NCI-H69 (cell line): ENCODE data around the gene ACBD4.
A peak's percentile ranks its signal among the peaks of the same experiment; 100 is the strongest.
"Not testable (repeated sequence)": the region's sequence is repeated elsewhere in the genome, so short reads cannot be mapped to it uniquely, and the experiment has no call there.

Experiments
- DNase-seq: peaks from one replicate; lab custom pipeline; 2025; lab: John Stamatoyannopoulos, UW

Gene ACBD4

GRCh38 chr17:45119964-45120363, 15.5 kb upstream of the ACBD4 start:
- no peak for DNase-seq

GRCh38 chr17:45120558-45120957, 14.9 kb upstream of the ACBD4 start:
- DNase-seq: no peak

GRCh38 chr17:45121055-45121454, 14.4 kb upstream of the ACBD4 start:
- no peak for DNase-seq

GRCh38 chr17:45123076-45123770, 12.3 kb upstream of the ACBD4 start:
- no peak for DNase-seq

- DNase-seq: peak; percentile 38
Measured at GRCh38 chr17:45123930-45124796, 11.3 kb upstream of the ACBD4 start.

- DNase-seq: not testable (repeated sequence)
Measured at GRCh38 chr17:45124797-45125122, 10.7 kb upstream of the ACBD4 start.

- no peak for DNase-seq
Measured at GRCh38 chr17:45125509-45125908, 10.0 kb upstream of the ACBD4 start.

GRCh38 chr17:45127207-45127547, 8.3 kb upstream of the ACBD4 start:
- no peak for DNase-seq

GRCh38 chr17:45127548-45128300, 7.8 kb upstream of the ACBD4 start:
- no peak for DNase-seq

- no peak for DNase-seq
Measured at GRCh38 chr17:45128331-45128730, 7.2 kb upstream of the ACBD4 start.

GRCh38 chr17:45128989-45129388, 6.5 kb upstream of the ACBD4 start:
- no peak for DNase-seq

GRCh38 chr17:45129426-45129939, 6.0 kb upstream of the ACBD4 start:
- DNase-seq: no peak

- DNase-seq: no peak
Measured at GRCh38 chr17:45129940-45130680, 5.4 kb upstream of the ACBD4 start.

GRCh38 chr17:45130681-45131615, 4.5 kb upstream of the ACBD4 start:
- DNase-seq: no peak

GRCh38 chr17:45131616-45132319, 3.7 kb upstream of the ACBD4 start:
- DNase-seq: peak; percentile 79

- DNase-seq: no peak
Measured at GRCh38 chr17:45132320-45132571, 3.2 kb upstream of the ACBD4 start, which contains the start of gene PLCD3. Gene PLCD3, minus strand, starts transcription at chr17:45132515. Its CDS starts 105 bp downstream, at chr17:45132410.

GRCh38 chr17:45132572-45133463, 2.7 kb upstream of the ACBD4 start:
- peak; percentile 88 for DNase-seq

GRCh38 chr17:45135978-45136791, 698 bp downstream of the ACBD4 start:
- DNase-seq: peak; percentile 23
